Measurements from ENCODE around the gene NTM. TPM values are rescaled to one million over a fixed set of nuclear protein-coding genes. Genes with fewer than 3 reads are reported as not detected.

Gene NTM
- total and polyA plus RNA-seq, 2 experiments from 2014 or later = 25.9 to 49.0 TPM

- DNase-seq = no peak
- H3K79me2 ChIP-seq (ENCODE audit: insufficient read depth) = no peaks in the 10 kb centered on the region
- no peak overlapping the region for H2AFZ ChIP-seq
- in situ Hi-C loops (cut with MboI) = loop anchor here (25.0 kb wide), 1 partner anchor 250 kb away; no protein-coding TSS in a partner anchor
- H4K20me1 ChIP-seq (ENCODE audit: insufficient read depth) = no peaks in the 10 kb centered on the region
- H3K9me3 ChIP-seq (ENCODE audit: low read depth) = no peaks in the 10 kb centered on the region
- H3K36me3 ChIP-seq (ENCODE audit: low read depth) = no peaks in the 10 kb centered on the region
- 41 to 50% methylated on average over 1 of the region's 1 CpG for WGBS, 2 experiments (ENCODE audit: low coverage in 1 of 2, low lambda C conversion rate in 2 of 2, missing lambda C conversion rate in 2 of 2)
- H3K27ac ChIP-seq = no peak overlapping the region
- no peaks in the 10 kb centered on the region for H3K9me2 ChIP-seq (ENCODE audit: insufficient read depth)
- no peak overlapping the region for H3K9ac ChIP-seq
- H3K4me2 ChIP-seq (ENCODE audit: unreplicated experiment) = no peak overlapping the region
- H3K4me1 ChIP-seq (ENCODE audit: insufficient read depth) = no peaks in the 10 kb centered on the region
- TF ChIP-seq EZH2phosphoT487 (IDR thresholded peaks at IDR 0.05; ENCODE audit: insufficient read depth, low read depth) = no peak
- TF ChIP-seq EZH2 (IDR thresholded peaks at IDR 0.05; ENCODE audit: insufficient read depth, poor library complexity, severe bottlenecking) = no peak
- H3K27me3 ChIP-seq (replicated peaks; ENCODE audit: insufficient read depth) = peaks cover 31% of the 10 kb centered on the region
- no peak overlapping the region for H3K4me3 ChIP-seq
- H3F3A ChIP-seq (ENCODE audit: insufficient read depth) = no peaks in the 10 kb centered on the region
Observed at GRCh38 chr11:131412061-131412460, 41.6 kb downstream of the NTM start.

DNA sequence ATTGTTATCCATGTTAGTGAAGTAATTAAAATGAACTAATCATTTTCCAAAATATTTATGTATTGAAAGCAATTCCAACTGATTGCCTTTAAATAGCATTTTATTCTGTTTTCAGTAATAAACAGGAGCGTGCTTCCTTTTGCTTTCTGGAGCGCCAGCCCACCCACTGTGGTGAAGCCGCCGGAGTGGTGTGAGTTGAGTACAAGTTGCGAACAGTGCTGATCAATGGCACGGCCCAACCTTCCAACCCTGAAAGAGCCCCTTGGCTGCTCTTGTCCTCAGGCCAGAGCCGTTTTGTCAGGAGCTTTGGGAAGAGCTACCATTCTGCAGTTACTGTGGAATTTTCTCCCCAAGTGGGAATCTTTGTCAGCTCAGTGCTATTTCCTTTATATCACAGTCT lies 42.8 kb downstream of the NTM start:
- H3K9me3 ChIP-seq (ENCODE audit: low read depth) = no peaks in the 10 kb centered on the region
- TF ChIP-seq EZH2phosphoT487 (IDR thresholded peaks at IDR 0.05; ENCODE audit: insufficient read depth, low read depth) (no peak), EZH2 (IDR thresholded peaks at IDR 0.05; ENCODE audit: insufficient read depth, poor library complexity, severe bottlenecking) (no peak)
- H3K36me3 ChIP-seq (ENCODE audit: low read depth) = no peaks in the 10 kb centered on the region
- no peak for DNase-seq
- H3K4me1 ChIP-seq (ENCODE audit: insufficient read depth) = no peaks in the 10 kb centered on the region
- no peaks in the 10 kb centered on the region for H4K20me1 ChIP-seq (ENCODE audit: insufficient read depth)
- H3K9me2 ChIP-seq (ENCODE audit: insufficient read depth) = no peaks in the 10 kb centered on the region
- H2AFZ ChIP-seq = no peak overlapping the region
- H3K79me2 ChIP-seq (ENCODE audit: insufficient read depth) = no peaks in the 10 kb centered on the region
- no peak overlapping the region for H3K27ac ChIP-seq
- WGBS, 2 experiments (ENCODE audit: low coverage in 1 of 2, low lambda C conversion rate in 2 of 2, missing lambda C conversion rate in 2 of 2) = 45 to 46% methylated on average over 7 of the region's 7 CpGs
- in situ Hi-C loops (cut with MboI) = loop anchor here (25.0 kb wide), 1 partner anchor 249 kb away; no protein-coding TSS in a partner anchor
- no peak overlapping the region for H3K4me2 ChIP-seq (ENCODE audit: unreplicated experiment)
- H3K9ac ChIP-seq = no peak overlapping the region
- no peak overlapping the region for H3K4me3 ChIP-seq
- H3K27me3 ChIP-seq (replicated peaks; ENCODE audit: insufficient read depth) = peaks cover 27% of the 10 kb centered on the region
- H3F3A ChIP-seq (ENCODE audit: insufficient read depth) = no peaks in the 10 kb centered on the region

DNA sequence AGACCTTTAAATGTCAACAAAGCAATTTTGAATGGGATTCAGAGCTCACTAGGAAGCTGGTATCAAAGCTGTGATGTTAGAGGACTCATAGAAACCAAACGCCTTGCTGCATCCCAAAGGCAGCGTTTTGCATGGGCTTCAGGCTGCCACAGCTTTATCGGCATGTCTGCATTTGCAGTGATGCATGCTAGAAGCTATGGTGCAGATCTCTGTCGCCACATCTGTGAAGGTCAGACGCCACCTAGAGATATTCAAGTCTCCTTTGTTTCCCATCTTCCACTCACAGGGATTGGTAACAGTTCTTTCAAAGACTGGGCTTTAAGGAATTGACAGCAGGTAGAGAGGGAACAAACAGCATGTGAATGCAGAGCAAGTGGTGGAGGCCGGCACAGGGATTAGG lies 47.8 kb downstream of the NTM start:
- Histone ChIP-seq H3K4me2 (ENCODE audit: unreplicated experiment) (no peak overlapping the region), H3F3A (ENCODE audit: insufficient read depth) (no peaks in the 10 kb centered on the region), H3K79me2 (ENCODE audit: insufficient read depth) (no peaks in the 10 kb centered on the region), H2AFZ (no peak overlapping the region), H3K36me3 (ENCODE audit: low read depth) (no peaks in the 10 kb centered on the region), H3K9me3 (ENCODE audit: low read depth) (no peaks in the 10 kb centered on the region), H3K4me3 (no peak overlapping the region), H3K27ac (no peak overlapping the region), H3K4me1 (ENCODE audit: insufficient read depth) (no peaks in the 10 kb centered on the region), H3K27me3 (replicated peaks; ENCODE audit: insufficient read depth) (peaks cover 39% of the 10 kb centered on the region), H3K9me2 (ENCODE audit: insufficient read depth) (no peaks in the 10 kb centered on the region), H4K20me1 (ENCODE audit: insufficient read depth) (no peaks in the 10 kb centered on the region), H3K9ac (no peak overlapping the region)
- TF ChIP-seq EZH2 (IDR thresholded peaks at IDR 0.05; ENCODE audit: insufficient read depth, poor library complexity, severe bottlenecking) (no peak), EZH2phosphoT487 (IDR thresholded peaks at IDR 0.05; ENCODE audit: insufficient read depth, low read depth) (no peak)
- 5 to 9% methylated on average over 6 of the region's 6 CpGs for WGBS, 2 experiments (ENCODE audit: low coverage in 1 of 2, low lambda C conversion rate in 2 of 2, missing lambda C conversion rate in 2 of 2)
- DNase-seq = no peak
- in situ Hi-C loops (cut with MboI) = loop anchor here (25.0 kb wide), 1 partner anchor 244 kb away; no protein-coding TSS in a partner anchor

GRCh38 chr11:131421066-131421855 lies 50.8 kb downstream of the NTM start:
- Histone ChIP-seq H3K27ac (no peak overlapping the region), H2AFZ (no peak overlapping the region), H3K4me3 (no peak overlapping the region), H3K4me2 (ENCODE audit: unreplicated experiment) (no peak overlapping the region), H4K20me1 (ENCODE audit: insufficient read depth) (no peaks in the 10 kb centered on the region), H3K27me3 (replicated peaks; ENCODE audit: insufficient read depth) (peaks cover 44% of the 10 kb centered on the region), H3K4me1 (ENCODE audit: insufficient read depth) (no peaks in the 10 kb centered on the region), H3F3A (ENCODE audit: insufficient read depth) (no peaks in the 10 kb centered on the region), H3K36me3 (ENCODE audit: low read depth) (no peaks in the 10 kb centered on the region), H3K9ac (no peak overlapping the region), H3K9me3 (ENCODE audit: low read depth) (no peaks in the 10 kb centered on the region), H3K79me2 (ENCODE audit: insufficient read depth) (no peaks in the 10 kb centered on the region), H3K9me2 (ENCODE audit: insufficient read depth) (no peaks in the 10 kb centered on the region)
- in situ Hi-C loops (cut with MboI) = loop anchor here (25.0 kb wide), 1 partner anchor 241 kb away; no protein-coding TSS in a partner anchor
- TF ChIP-seq EZH2 (IDR thresholded peaks at IDR 0.05; ENCODE audit: insufficient read depth, poor library complexity, severe bottlenecking) (no peak), EZH2phosphoT487 (IDR thresholded peaks at IDR 0.05; ENCODE audit: insufficient read depth, low read depth) (no peak)
- no peak for DNase-seq
- WGBS, 2 experiments (ENCODE audit: low coverage in 1 of 2, low lambda C conversion rate in 2 of 2, missing lambda C conversion rate in 2 of 2) = 37 to 38% methylated on average over 10 of the region's 10 CpGs

All from GM23248 (cell line).